Stomach (tissue), 9 donors: ENCODE data around the gene ANTXR1. TPM values are rescaled to one million over a fixed set of nuclear protein-coding genes. Genes with fewer than 3 reads are reported as not detected.

Experiments
- DNase-seq, 2 donors: peaks; one replicate each; pipeline versions ENCODE4 v3.0.0 to v3.0.0-alpha.2; 2013 to 2019
- H3K27ac ChIP-seq, 5 donors: fragments of 200-600 bp in 4 of 5; sonication (generic) in 4 of 5; one replicate each; pipeline ENCODE4 v1.5.1; 2013 to 2019; ENCODE audit warnings: mild to moderate bottlenecking in 1 of 5, moderate library complexity in 1 of 5
- H3K27me3 ChIP-seq, 3 donors: fragments of 200-600 bp; sonication (generic); one replicate each; pipeline ENCODE4 v1.5.1; 2017 to 2019; ENCODE audit warnings: mixed run types in 1 of 3
- H3K36me3 ChIP-seq, 4 donors: fragments of 200-600 bp; sonication (generic); 1 replicate in 3 of 4; 2 replicates in 1 of 4; pipeline ENCODE4 v1.5.1; 2016 to 2019
- H3K4me1 ChIP-seq, 4 donors: fragments of 200-600 bp; sonication (generic); one replicate each; pipeline ENCODE4 v1.5.1; 2016 to 2019
- H3K4me3 ChIP-seq, 4 donors: fragments of 200-600 bp; sonication (generic) in 3 of 4; one replicate each; pipeline ENCODE4 v1.5.1; 2016 to 2019; ENCODE audit warnings: mild to moderate bottlenecking in 1 of 4
- H3K9me3 ChIP-seq, 4 donors: fragments of 200-600 bp; sonication (generic); one replicate each; pipeline ENCODE4 v1.5.1; 2016 to 2019
- EP300 ChIP-seq: sonication (generic); formaldehyde crosslinking; IDR thresholded peaks from one replicate; pipeline ENCODE4 v1.6.1; 2017; ENCODE audit warnings: antibody characterized with exemption
- POLR2A ChIP-seq, 4 donors: fragments of 450-650 bp; IDR thresholded peaks; one replicate each; pipeline ENCODE4 v1.6.1; 2016; ENCODE audit warnings: antibody characterized with exemption in 4 of 4, control low read depth in 2 of 4, mild to moderate bottlenecking in 1 of 4, moderate library complexity in 1 of 4
- POLR2AphosphoS5 ChIP-seq, 3 donors: sonication (generic); formaldehyde crosslinking; IDR thresholded peaks; one replicate each; pipeline ENCODE4 v1.6.1; 2016; ENCODE audit warnings: antibody characterized with exemption in 3 of 3
- WGBS, 5 donors: extraction: QIAGEN DNeasy Blood & Tissue Kit in 3 of 5; methylation state at CpG; one replicate each; pipeline versions ENCODE4 v1.1.5 to v1.1.7; 2013 to 2018; 5-methylcytosine and 5-hydroxymethylcytosine counted together
- intact Hi-C: fragments of 100-400 bp; cut with DNase I; formaldehyde crosslinking; loops from one replicate; pipeline ENCODE4 v1.15.1; 2023; ENCODE audit warnings: low total_unique reads
- polyA plus RNA-seq, 3 donors: library from polyadenylated mRNA; stranded (reverse); fragments of 200-250 nt; gene quantifications; one replicate each; pipeline ENCODE4 v1.2.3, GENCODE V29; 2013
- total RNA-seq, 5 donors: library from RNA; depleted of rRNA; stranded (reverse); fragments of >200 nt; gene quantifications; one replicate each; pipeline versions ENCODE4 v1.1.0 to v1.2.3, GENCODE V29; 2014 to 2016
- TF ChIP-seq, protein P1 (sequence below), 7 experiments: fragments of 450-650 bp in 4 of 7; fragments of 200-600 bp in 3 of 7; sonication (generic) in 3 of 7; IDR thresholded peaks; one replicate each; pipeline ENCODE4 v1.5.1; 2016 to 2019; ENCODE audit warnings: antibody characterized with exemption in 7 of 7, control low read depth in 2 of 7, mild to moderate bottlenecking in 1 of 7
- donor health status: healthy with polysubstance abuse.
- donor health status: Bipolar disorder and iron deficiency.
- donor health status: healthy.

Gene ANTXR1
- total and polyA plus RNA-seq, 8 donors: 5.8 to 32.5 (median 13.7) TPM

DNA sequence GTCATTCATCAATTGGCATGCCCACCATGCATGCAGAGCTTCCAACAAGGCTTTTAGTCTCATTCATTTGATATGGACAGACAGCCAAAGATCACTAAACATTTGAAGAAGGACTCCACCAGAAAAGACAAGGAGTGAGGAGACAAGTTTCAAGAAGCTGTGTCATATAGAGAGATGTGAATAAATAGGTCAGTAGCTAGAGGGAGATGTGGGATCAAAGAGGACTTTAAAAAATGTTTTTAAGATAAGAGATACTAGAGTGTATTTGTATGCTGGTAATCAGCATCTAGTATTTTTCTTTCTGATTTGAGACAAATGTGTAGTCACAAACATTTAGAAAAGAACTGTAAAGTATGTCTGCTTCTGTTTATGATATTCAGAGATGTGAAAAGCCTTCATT lies 48.5 kb downstream of the ANTXR1 start:
- Histone ChIP-seq H3K36me3 (no peaks in the 10 kb centered on the region), H3K4me1 (peaks cover 0 to 19% (median 14%) of the 10 kb centered on the region in 4 donors), H3K4me3 (no peak overlapping the region), H3K27ac (peak overlapping the region in 1 of 5 donors; percentile 18), H3K9me3 (no peaks in the 10 kb centered on the region), H3K27me3 (no peaks in the 10 kb centered on the region)
- intact Hi-C loops: no loop called here
- no peak for DNase-seq
- TF ChIP-seq, protein P1, sequence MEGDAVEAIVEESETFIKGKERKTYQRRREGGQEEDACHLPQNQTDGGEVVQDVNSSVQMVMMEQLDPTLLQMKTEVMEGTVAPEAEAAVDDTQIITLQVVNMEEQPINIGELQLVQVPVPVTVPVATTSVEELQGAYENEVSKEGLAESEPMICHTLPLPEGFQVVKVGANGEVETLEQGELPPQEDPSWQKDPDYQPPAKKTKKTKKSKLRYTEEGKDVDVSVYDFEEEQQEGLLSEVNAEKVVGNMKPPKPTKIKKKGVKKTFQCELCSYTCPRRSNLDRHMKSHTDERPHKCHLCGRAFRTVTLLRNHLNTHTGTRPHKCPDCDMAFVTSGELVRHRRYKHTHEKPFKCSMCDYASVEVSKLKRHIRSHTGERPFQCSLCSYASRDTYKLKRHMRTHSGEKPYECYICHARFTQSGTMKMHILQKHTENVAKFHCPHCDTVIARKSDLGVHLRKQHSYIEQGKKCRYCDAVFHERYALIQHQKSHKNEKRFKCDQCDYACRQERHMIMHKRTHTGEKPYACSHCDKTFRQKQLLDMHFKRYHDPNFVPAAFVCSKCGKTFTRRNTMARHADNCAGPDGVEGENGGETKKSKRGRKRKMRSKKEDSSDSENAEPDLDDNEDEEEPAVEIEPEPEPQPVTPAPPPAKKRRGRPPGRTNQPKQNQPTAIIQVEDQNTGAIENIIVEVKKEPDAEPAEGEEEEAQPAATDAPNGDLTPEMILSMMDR (IDR thresholded peaks at IDR 0.05): no peak
- TF ChIP-seq POLR2AphosphoS5 (IDR thresholded peaks at IDR 0.05): no peak
- TF ChIP-seq POLR2A (IDR thresholded peaks at IDR 0.05): no peak
- no peak for TF ChIP-seq EP300

DNA sequence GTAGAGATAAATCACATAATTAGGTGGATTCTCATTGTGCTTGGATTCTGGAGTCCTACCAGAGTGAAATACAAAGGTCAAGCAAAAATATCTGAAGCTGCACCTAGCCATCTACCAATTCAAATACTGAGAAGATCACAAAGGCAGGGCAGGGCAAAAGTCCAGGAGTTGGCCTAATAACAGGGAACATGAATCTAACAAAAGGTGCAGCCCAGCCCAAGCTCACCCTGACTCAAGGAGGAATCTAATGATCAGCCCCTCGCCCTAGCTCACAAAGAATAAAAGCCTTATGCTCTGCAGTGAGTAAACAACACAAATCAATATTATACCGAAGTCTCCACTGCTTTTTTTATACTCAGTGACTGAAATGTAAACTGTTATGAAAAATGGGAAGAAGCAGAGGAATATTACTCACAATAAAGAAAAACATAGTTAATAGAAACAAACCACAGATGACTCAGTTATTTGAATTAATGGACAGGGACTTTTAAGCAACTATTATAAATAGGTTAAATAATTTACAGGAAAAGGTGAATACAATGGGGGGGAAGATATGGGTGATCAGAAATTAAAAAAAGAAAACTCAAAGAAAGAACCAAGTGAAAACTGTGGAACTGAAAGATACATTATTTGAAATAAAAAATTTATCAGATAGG lies 49.5 kb downstream of the ANTXR1 start:
- no peaks in the 10 kb centered on the region for H3K9me3 ChIP-seq
- no peak overlapping the region for H3K4me3 ChIP-seq
- H3K4me1 ChIP-seq: peaks cover 0 to 21% (median 14%) of the 10 kb centered on the region in 4 donors
- 12 to 37% (median 20%) methylated on average over 2 of the region's 2 CpGs for WGBS, 5 donors
- H3K27ac ChIP-seq: peak overlapping the region in 1 of 5 donors; percentile 18
- intact Hi-C loops: no loop called here
- no peak for TF ChIP-seq EP300
- H3K36me3 ChIP-seq: no peaks in the 10 kb centered on the region
- peak in 1 of 2 donors; percentile 50 for DNase-seq
- H3K27me3 ChIP-seq: no peaks in the 10 kb centered on the region

DNA sequence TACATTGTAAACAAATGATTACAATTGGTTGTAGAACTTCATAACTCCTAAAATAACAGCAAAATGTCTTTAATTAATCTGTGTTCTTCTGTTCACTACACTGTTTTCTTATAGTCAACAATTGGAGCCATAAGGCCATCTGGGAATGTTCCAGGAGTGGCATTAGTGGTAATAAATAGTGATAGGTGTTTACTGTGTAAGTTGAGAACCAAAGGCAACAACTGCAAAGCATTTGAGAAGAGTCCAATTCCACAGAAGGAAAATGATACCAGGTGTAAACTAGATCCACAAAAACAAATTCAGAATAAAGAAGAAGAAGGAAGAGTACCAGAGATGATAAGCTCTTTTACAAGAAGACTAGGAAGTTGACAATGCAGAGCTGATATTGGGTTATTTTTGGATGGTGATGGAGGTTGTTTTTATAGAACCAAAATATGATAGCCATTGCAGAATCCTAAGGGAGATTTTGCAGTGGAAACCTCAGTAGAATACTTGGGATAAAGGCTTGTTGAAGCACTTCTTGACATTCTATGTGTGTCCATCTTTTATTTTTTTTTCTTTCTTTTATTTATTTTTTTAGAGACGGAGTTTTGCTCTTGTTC lies 52.9 kb downstream of the ANTXR1 start:
- H3K4me1 ChIP-seq: peaks cover 0 to 24% (median 14%) of the 10 kb centered on the region in 4 donors
- no peaks in the 10 kb centered on the region for H3K27me3 ChIP-seq
- TF ChIP-seq EP300: no peak
- TF ChIP-seq POLR2A (IDR thresholded peaks at IDR 0.05): no peak
- TF ChIP-seq POLR2AphosphoS5 (IDR thresholded peaks at IDR 0.05): no peak
- TF ChIP-seq, protein P1 (IDR thresholded peaks at IDR 0.05): no peak
- 78 to 93% (median 82%) methylated on average over 1 of the region's 1 CpG for WGBS, 5 donors
- H3K36me3 ChIP-seq: no peaks in the 10 kb centered on the region
- intact Hi-C loops: no loop called here
- H3K4me3 ChIP-seq: no peak overlapping the region
- DNase-seq: no peak
- H3K9me3 ChIP-seq: no peaks in the 10 kb centered on the region
- H3K27ac ChIP-seq: no peak overlapping the region

DNA sequence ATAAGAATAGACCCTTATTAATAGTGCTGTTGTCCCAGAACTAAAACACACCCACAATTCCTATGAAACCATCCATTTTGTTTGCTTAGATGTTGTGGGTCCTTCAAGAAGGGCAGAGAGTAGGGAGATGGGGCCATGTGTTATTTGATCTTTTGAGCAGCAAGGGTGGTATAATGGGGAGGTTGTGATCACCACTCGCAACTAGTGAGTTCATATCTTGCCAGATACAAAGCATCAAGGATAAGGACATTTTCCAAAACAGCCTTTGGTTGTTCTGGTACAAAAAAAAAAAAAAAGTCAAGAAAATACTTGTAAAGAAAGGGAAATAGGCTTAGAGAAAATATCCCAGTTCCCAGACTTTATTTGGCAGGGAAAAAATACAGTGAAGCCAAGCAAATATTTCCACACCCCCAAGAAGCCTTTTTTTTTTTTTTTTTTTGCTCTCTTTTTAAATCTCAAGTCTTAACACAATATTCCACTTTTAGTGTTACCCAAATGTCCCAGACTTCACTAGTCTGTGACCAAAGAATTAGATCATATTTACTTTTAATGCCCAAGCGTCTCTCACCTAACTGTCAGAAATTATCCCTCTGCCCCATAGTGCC lies 54.1 kb downstream of the ANTXR1 start:
- no peaks in the 10 kb centered on the region for H3K9me3 ChIP-seq
- peak in 1 of 2 donors; percentile 55 for DNase-seq
- H3K27ac ChIP-seq: peak overlapping the region in 2 of 5 donors; percentile 52 to 57
- H3K4me3 ChIP-seq: no peak overlapping the region
- TF ChIP-seq EP300: no peak
- TF ChIP-seq POLR2AphosphoS5 (IDR thresholded peaks at IDR 0.05): no peak
- no peak for TF ChIP-seq POLR2A (IDR thresholded peaks at IDR 0.05)
- TF ChIP-seq, protein P1 (IDR thresholded peaks at IDR 0.05): no peak
- WGBS, 5 donors: 69 to 86% (median 77%) methylated on average over 2 of the region's 2 CpGs
- peaks cover 0 to 12% (median 5%) of the 10 kb centered on the region in 4 donors for H3K4me1 ChIP-seq
- no peaks in the 10 kb centered on the region for H3K27me3 ChIP-seq
- no peaks in the 10 kb centered on the region for H3K36me3 ChIP-seq
- intact Hi-C loops: no loop called here
